B cell (primary cell): Measurements from ENCODE around the gene SLC2A2. TPM values are rescaled to one million over a fixed set of nuclear protein-coding genes. Genes with fewer than 3 reads are reported as not detected.

ENCODE experiments used
- ATAC-seq: fragments of 200-7000 bp; cut with Tn5 transposase; one replicate; pipeline ENCODE4 v1.10.0; 2021; ENCODE audit warnings: low read depth, mild to moderate bottlenecking, moderate number of reproducible peaks, moderate library complexity
- CTCF ChIA-PET: fragments of 350-600 bp; sonication (Branson Sonifier 250); formaldehyde crosslinking; loops from one replicate; lab custom pipeline; 2021; ENCODE audit warnings: antibody characterized with exemption, inconsistent platforms; lab: Charles Lee
- POLR2A ChIA-PET: fragments of 350-600 bp; sonication (Branson Sonifier 250); formaldehyde crosslinking; loops from one replicate; lab custom pipeline; 2021; ENCODE audit warnings: antibody characterized with exemption; lab: Charles Lee
- DNase-seq: peaks from one replicate; pipeline ENCODE4 v3.0.0; 2013
- H2AFZ ChIP-seq: 2 replicates; pipeline ENCODE4 v1.6.1; 2012; ENCODE audit warnings: mild to moderate bottlenecking, low read depth, low read length; ENCODE audit not compliant: insufficient read depth, poor library complexity, severe bottlenecking
- H3K27ac ChIP-seq, 2 donors: 1 replicate in 1 of 2; 2 replicates in 1 of 2; pipeline ENCODE4 v1.5.1; 2012 to 2013; ENCODE audit warnings: low read length in 2 of 2, mild to moderate bottlenecking in 2 of 2, moderate library complexity in 1 of 2
- H3K27me3 ChIP-seq, 4 experiments: fragments of 200-600 bp in 1 of 4; sonication (generic) in 1 of 4; replicated peaks in 1 of 4; 1 replicate in 2 of 4; 2 replicates in 2 of 4; pipeline versions ENCODE4 v1.6.1 to v1.7.0; 2013 to 2016; ENCODE audit warnings: low read length in 3 of 4, mild to moderate bottlenecking in 2 of 4, mixed read lengths in 1 of 4, moderate library complexity in 1 of 4; ENCODE audit not compliant: insufficient read depth in 4 of 4, control insufficient read depth in 3 of 4; ENCODE audit errors: control extremely low read depth in 1 of 4
- H3K36me3 ChIP-seq, 2 experiments: replicated peaks in 1 of 2; 1 replicate in 1 of 2; 2 replicates in 1 of 2; pipeline versions ENCODE4 v1.6.1 to v1.7.1; 2013; ENCODE audit warnings: low read length in 1 of 2; ENCODE audit not compliant: insufficient read depth in 2 of 2, control insufficient read depth in 1 of 2; ENCODE audit errors: control extremely low read depth in 1 of 2, extremely low read depth in 1 of 2
- H3K4me1 ChIP-seq, 2 donors: fragments of 200-600 bp in 1 of 2; sonication (generic) in 1 of 2; 1 replicate in 1 of 2; 2 replicates in 1 of 2; pipeline versions ENCODE4 v1.5.1 to v1.6.1; 2013 to 2017; ENCODE audit warnings: low read length in 2 of 2; ENCODE audit not compliant: control insufficient read depth in 2 of 2, insufficient read depth in 2 of 2
- H3K4me2 ChIP-seq: replicated peaks from 2 replicates; pipeline ENCODE3; 2012; ENCODE audit warnings: mild to moderate bottlenecking, low read depth, low read length; ENCODE audit not compliant: poor library complexity, severe bottlenecking
- H3K4me3 ChIP-seq, 5 experiments: fragments of 200-600 bp in 1 of 5; sonication (generic) in 1 of 5; 1 replicate in 3 of 5; 2 replicates in 2 of 5; pipeline versions ENCODE4 v1.5.1 to v1.7.0; 2011 to 2016; ENCODE audit warnings: low read length in 4 of 5, mild to moderate bottlenecking in 4 of 5, low read depth in 2 of 5, control low read depth in 1 of 5, moderate library complexity in 1 of 5; ENCODE audit not compliant: insufficient read depth in 1 of 5; ENCODE audit errors: control extremely low read depth in 1 of 5, extremely low read depth in 1 of 5
- H3K79me2 ChIP-seq: fragments of 200-600 bp; sonication (generic); one replicate; pipeline ENCODE4 v1.6.0; 2016; ENCODE audit warnings: low read length; ENCODE audit not compliant: control insufficient read depth, insufficient read depth
- H3K9ac ChIP-seq: fragments of 200-600 bp; sonication (generic); 2 replicates; pipeline ENCODE4 v1.6.1; 2017; ENCODE audit warnings: mild to moderate bottlenecking, low read length, moderate library complexity
- H3K9me3 ChIP-seq, 3 donors: one replicate each; pipeline versions ENCODE4 v1.6.1 to v1.7.1; 2013; ENCODE audit warnings: low read length in 2 of 3; ENCODE audit not compliant: control insufficient read depth in 2 of 3, insufficient read depth in 1 of 3; ENCODE audit errors: control extremely low read depth in 1 of 3
- H4K20me1 ChIP-seq: 2 replicates; pipeline ENCODE4 v1.6.0; 2012; ENCODE audit warnings: mild to moderate bottlenecking, low read length; ENCODE audit not compliant: insufficient read depth, control insufficient read depth, poor library complexity, severe bottlenecking
- H3K27ac Mint-ChIP-seq: one replicate; pipeline ENCODE4 v1.8.0; 2021; ENCODE audit warnings: mixed read lengths
- H3K27me3 Mint-ChIP-seq: one replicate; pipeline ENCODE4 v1.8.0; 2021; ENCODE audit warnings: mixed read lengths
- H3K4me1 Mint-ChIP-seq: one replicate; pipeline ENCODE4 v1.8.0; 2021; ENCODE audit warnings: mixed read lengths
- H3K4me3 Mint-ChIP-seq: one replicate; pipeline ENCODE4 v1.8.0; 2021; ENCODE audit warnings: mixed read lengths
- H3K9me3 Mint-ChIP-seq: one replicate; pipeline ENCODE4 v1.8.0; 2022; ENCODE audit warnings: mixed read lengths; ENCODE audit not compliant: insufficient read depth
- EZH2 ChIP-seq: IDR thresholded peaks from 2 replicates; pipeline ENCODE4 v1.6.1; 2012; ENCODE audit warnings: borderline replicate concordance, low read depth, mild to moderate bottlenecking, moderate library complexity, low read length; ENCODE audit not compliant: insufficient read depth, poor library complexity, severe bottlenecking
- WGBS: methylation state at CpG from one replicate; pipeline ENCODE4 v1.1.5; 2013; ENCODE audit warnings: missing lambda C conversion rate; ENCODE audit not compliant: insufficient coverage; 5-methylcytosine and 5-hydroxymethylcytosine counted together
- intact Hi-C: fragments of 100-400 bp; cut with micrococcal nuclease; formaldehyde crosslinking; loops from one replicate; pipeline ENCODE4 v1.10.0; 2022
- polyA plus RNA-seq: library from polyadenylated mRNA; depleted of rRNA; stranded (reverse); fragments of >200 nt; gene quantifications from 2 replicates; pipeline ENCODE4 v1.2.3, GENCODE V29; 2012
- total RNA-seq, 2 donors: library from RNA; stranded (reverse); fragments of 120-200 nt in 1 of 2; gene quantifications; 1 replicate in 1 of 2; 2 replicates in 1 of 2; pipeline versions ENCODE4 v1.2.3 to v1.2.4, GENCODE V29; 2013 to 2022
- TF ChIP-seq, protein P1 (sequence below): fragments of 200-600 bp; IDR thresholded peaks from one replicate; pipeline ENCODE4 v1.8.0; 2022; ENCODE audit warnings: antibody characterized with exemption, mild to moderate bottlenecking

Gene SLC2A2
- total and polyA plus RNA-seq, 2 donors (not counting 1 experiment from before 2014, with no cell fraction given) = not detected

DNA sequence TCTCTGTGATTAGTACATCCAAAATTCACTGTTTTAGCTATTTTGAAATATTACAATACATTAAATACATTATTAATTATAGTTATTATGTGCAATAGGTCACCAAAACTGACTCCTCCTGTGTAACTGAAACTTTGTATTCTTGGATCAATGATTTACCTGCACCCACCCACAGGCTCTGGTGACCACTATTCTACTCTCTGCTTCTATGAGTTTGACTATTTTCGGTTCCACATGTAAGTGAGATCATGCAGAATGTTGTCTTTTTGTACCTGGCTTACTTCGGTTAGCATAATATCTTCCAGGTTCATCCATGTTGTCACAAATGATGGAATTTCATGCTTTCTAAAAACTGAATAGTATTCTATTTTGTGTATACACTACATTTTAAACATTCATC is 43.8 kb downstream of the SLC2A2 start:
- Histone ChIP-seq H2AFZ (no peak overlapping the region), H3K79me2 (no peaks in the 10 kb centered on the region), H3K4me2 (no peak overlapping the region), H3K36me3 (no peaks in the 10 kb centered on the region), H3K9me3 (no peaks in the 10 kb centered on the region), H4K20me1 (no peaks in the 10 kb centered on the region), H3K27me3 (no peaks in the 10 kb centered on the region), H3K4me3 (no peak overlapping the region), H3K27ac (no peak overlapping the region), H3K9ac (no peak overlapping the region), H3K4me1 (no peaks in the 10 kb centered on the region)
- Mint-ChIP-seq H3K27ac (no peak overlapping the region), H3K4me1 (no peaks in the 10 kb centered on the region), H3K9me3 (no peaks in the 10 kb centered on the region), H3K27me3 (peaks cover 11% of the 10 kb centered on the region), H3K4me3 (no peak overlapping the region)
- intact Hi-C loops = no loop called here
- CTCF ChIA-PET = no interaction called here
- POLR2A ChIA-PET = no interaction called here
- no peak for TF ChIP-seq EZH2
- TF ChIP-seq, protein P1, sequence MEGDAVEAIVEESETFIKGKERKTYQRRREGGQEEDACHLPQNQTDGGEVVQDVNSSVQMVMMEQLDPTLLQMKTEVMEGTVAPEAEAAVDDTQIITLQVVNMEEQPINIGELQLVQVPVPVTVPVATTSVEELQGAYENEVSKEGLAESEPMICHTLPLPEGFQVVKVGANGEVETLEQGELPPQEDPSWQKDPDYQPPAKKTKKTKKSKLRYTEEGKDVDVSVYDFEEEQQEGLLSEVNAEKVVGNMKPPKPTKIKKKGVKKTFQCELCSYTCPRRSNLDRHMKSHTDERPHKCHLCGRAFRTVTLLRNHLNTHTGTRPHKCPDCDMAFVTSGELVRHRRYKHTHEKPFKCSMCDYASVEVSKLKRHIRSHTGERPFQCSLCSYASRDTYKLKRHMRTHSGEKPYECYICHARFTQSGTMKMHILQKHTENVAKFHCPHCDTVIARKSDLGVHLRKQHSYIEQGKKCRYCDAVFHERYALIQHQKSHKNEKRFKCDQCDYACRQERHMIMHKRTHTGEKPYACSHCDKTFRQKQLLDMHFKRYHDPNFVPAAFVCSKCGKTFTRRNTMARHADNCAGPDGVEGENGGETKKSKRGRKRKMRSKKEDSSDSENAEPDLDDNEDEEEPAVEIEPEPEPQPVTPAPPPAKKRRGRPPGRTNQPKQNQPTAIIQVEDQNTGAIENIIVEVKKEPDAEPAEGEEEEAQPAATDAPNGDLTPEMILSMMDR = no peak
- ATAC-seq = no peak
- no CpG with 5 or more reads among the region's 2 CpGs for WGBS
- DNase-seq = no peak

GRCh38 chr3:170980399-170980798 is 46.1 kb downstream of the SLC2A2 start:
- H3K36me3 ChIP-seq = no peaks in the 10 kb centered on the region
- Mint-ChIP-seq H3K9me3 (no peaks in the 10 kb centered on the region), H3K27me3 (peaks cover 14% of the 10 kb centered on the region), H3K27ac (no peak overlapping the region), H3K4me3 (no peak overlapping the region), H3K4me1 (no peaks in the 10 kb centered on the region)
- ChIA-PET POLR2A (no interaction called here), CTCF (interaction anchor here (2.0 kb wide), 1 partner anchor 19 kb away, joined by 5 read pairs; no protein-coding TSS in a partner anchor)
- no peak overlapping the region for H3K4me2 ChIP-seq
- peaks cover 0 to 5% (median 0%) of the 10 kb centered on the region in 4 experiments for H3K27me3 ChIP-seq
- H3K27ac ChIP-seq = no peak overlapping the region
- H3K4me1 ChIP-seq = no peaks in the 10 kb centered on the region
- no peak overlapping the region for H3K4me3 ChIP-seq
- no peak overlapping the region for H2AFZ ChIP-seq
- TF ChIP-seq, protein P1 = no peak
- TF ChIP-seq EZH2 = no peak
- no peaks in the 10 kb centered on the region for H3K9me3 ChIP-seq
- DNase-seq = no peak
- intact Hi-C loops = no loop called here
- H4K20me1 ChIP-seq = no peaks in the 10 kb centered on the region
- no peaks in the 10 kb centered on the region for H3K79me2 ChIP-seq
- ATAC-seq = no peak
- no peak overlapping the region for H3K9ac ChIP-seq
